Right forelimb (tissue), 1 donor: Measurements from ENCODE around the gene SIGLEC12.

Experiments used
- DNase-seq: peaks from one replicate; pipeline ENCODE4 v3.0.0-alpha.2; 2018

Gene SIGLEC12

GRCh38 chr19:51501594-51502263 lies at the start of gene SIGLEC12:
TSS of gene SIGLEC12 (minus strand) at chr19:51501800. CDS start at chr19:51501733, 67 bp downstream.
- DNase-seq: no peak

GRCh38 chr19:51550848-51551672 lies 49.5 kb upstream of the SIGLEC12 start:
- no peak for DNase-seq

GRCh38 chr19:51549533-51550324 lies 48.1 kb upstream of the SIGLEC12 start:
- DNase-seq: no peak

GRCh38 chr19:51548891-51549305 lies 47.3 kb upstream of the SIGLEC12 start:
- no peak for DNase-seq

GRCh38 chr19:51548213-51548651 lies 46.6 kb upstream of the SIGLEC12 start:
- no peak for DNase-seq

- DNase-seq: no peak
Measured at GRCh38 chr19:51547397-51548212, 46.0 kb upstream of the SIGLEC12 start.

- DNase-seq: no peak
Measured at GRCh38 chr19:51546650-51547396, 45.2 kb upstream of the SIGLEC12 start.

GRCh38 chr19:51546107-51546649 lies 44.6 kb upstream of the SIGLEC12 start:
- no peak for DNase-seq

GRCh38 chr19:51544038-51544437 lies 42.4 kb upstream of the SIGLEC12 start:
- no peak for DNase-seq

- no peak for DNase-seq
Measured at GRCh38 chr19:51542699-51543098, 41.1 kb upstream of the SIGLEC12 start.

- DNase-seq: no peak
Measured at GRCh38 chr19:51541458-51542357, 40.1 kb upstream of the SIGLEC12 start.

- DNase-seq: no peak
Measured at GRCh38 chr19:51539821-51540366, 38.3 kb upstream of the SIGLEC12 start.

- DNase-seq: no peak
Measured at GRCh38 chr19:51535535-51535934, 33.9 kb upstream of the SIGLEC12 start.

- DNase-seq: no peak
Measured at GRCh38 chr19:51531349-51532315, 30.0 kb upstream of the SIGLEC12 start, which contains the start of gene SIGLEC6. TSS of gene SIGLEC6 (minus strand) at chr19:51531670. CDS start at chr19:51531648, 22 bp downstream.

GRCh38 chr19:51530616-51531015 lies 29.0 kb upstream of the SIGLEC12 start:
- no peak for DNase-seq

- DNase-seq: no peak
Measured at GRCh38 chr19:51529301-51529700, 27.7 kb upstream of the SIGLEC12 start.

GRCh38 chr19:51525651-51526050 lies 24.1 kb upstream of the SIGLEC12 start:
- DNase-seq: no peak

GRCh38 chr19:51524666-51525264 lies 23.2 kb upstream of the SIGLEC12 start:
- no peak for DNase-seq
